ENCODE data around the gene TIMM9. TPM values are rescaled to one million over a fixed set of nuclear protein-coding genes. Genes with fewer than 3 reads are reported as not detected.

Gene TIMM9
- total and polyA plus RNA-seq, 8 donors, result 46.8 to 242 (median 70.7) TPM; not detected in 1

DNA sequence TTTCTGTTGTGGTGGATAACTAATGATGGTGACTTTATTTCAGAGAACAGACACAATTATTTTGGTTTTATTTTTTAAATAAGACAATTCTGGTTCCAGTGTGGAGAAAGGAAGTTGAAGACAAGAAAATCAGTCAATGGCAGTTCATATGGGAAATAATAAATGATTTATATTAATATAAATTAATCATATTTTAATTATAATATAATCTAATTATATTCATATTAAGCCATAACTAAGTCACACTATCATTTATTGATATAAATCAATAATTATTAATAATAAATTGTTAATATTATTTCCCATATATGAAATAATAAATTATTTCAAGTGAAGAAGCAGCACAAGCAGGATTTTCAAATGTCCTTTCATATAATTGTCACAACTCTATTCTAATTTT is 28.8 kb downstream of the TIMM9 start:
- no peak for DNase-seq
- Histone ChIP-seq H3K27me3 (no peaks in the 10 kb centered on the region), H3K4me1 (peaks cover 6 to 21% (median 14%) of the 10 kb centered on the region in 4 donors), H3K27ac (no peak overlapping the region), H3K36me3 (no peaks in the 10 kb centered on the region), H3K9me3 (no peaks in the 10 kb centered on the region), H3K4me3 (no peak overlapping the region)
- TF ChIP-seq EP300 (IDR thresholded peaks at IDR 0.05) (no peak), POLR2AphosphoS5 (IDR thresholded peaks at IDR 0.05) (no peak), POLR2A (IDR thresholded peaks at IDR 0.05) (no peak)
- TF ChIP-seq, protein P1, sequence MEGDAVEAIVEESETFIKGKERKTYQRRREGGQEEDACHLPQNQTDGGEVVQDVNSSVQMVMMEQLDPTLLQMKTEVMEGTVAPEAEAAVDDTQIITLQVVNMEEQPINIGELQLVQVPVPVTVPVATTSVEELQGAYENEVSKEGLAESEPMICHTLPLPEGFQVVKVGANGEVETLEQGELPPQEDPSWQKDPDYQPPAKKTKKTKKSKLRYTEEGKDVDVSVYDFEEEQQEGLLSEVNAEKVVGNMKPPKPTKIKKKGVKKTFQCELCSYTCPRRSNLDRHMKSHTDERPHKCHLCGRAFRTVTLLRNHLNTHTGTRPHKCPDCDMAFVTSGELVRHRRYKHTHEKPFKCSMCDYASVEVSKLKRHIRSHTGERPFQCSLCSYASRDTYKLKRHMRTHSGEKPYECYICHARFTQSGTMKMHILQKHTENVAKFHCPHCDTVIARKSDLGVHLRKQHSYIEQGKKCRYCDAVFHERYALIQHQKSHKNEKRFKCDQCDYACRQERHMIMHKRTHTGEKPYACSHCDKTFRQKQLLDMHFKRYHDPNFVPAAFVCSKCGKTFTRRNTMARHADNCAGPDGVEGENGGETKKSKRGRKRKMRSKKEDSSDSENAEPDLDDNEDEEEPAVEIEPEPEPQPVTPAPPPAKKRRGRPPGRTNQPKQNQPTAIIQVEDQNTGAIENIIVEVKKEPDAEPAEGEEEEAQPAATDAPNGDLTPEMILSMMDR (IDR thresholded peaks at IDR 0.05), result no peak
- intact Hi-C loops (cut with DNase I; ENCODE audit: low total_unique reads), result no loop called here

DNA sequence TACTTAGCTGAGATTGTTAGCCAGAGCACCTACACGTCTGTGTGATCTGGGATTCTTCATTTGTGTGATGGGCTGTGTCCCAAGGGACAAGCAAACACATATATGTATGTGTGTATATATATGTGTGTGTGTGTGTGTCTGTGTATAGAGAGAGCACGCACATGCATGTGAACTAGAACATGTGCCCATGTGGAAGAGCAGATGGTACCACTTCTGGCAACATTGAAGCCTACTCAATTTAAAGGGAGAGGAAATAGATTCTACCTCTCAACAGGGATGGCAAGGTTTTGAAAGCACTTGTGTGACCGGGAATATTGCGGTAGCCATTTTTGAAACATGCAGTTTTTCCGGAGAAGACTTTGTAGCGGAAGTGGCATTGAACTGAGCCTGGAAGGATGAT is 30.2 kb downstream of the TIMM9 start:
- no peak for DNase-seq
- intact Hi-C loops (cut with DNase I; ENCODE audit: low total_unique reads), result no loop called here
- no peaks in the 10 kb centered on the region for H3K27me3 ChIP-seq
- no peaks in the 10 kb centered on the region for H3K9me3 ChIP-seq
- H3K4me1 ChIP-seq, result peaks cover 6 to 21% (median 14%) of the 10 kb centered on the region in 4 donors
- TF ChIP-seq POLR2A (IDR thresholded peaks at IDR 0.05), result no peak
- TF ChIP-seq POLR2AphosphoS5 (IDR thresholded peaks at IDR 0.05), result no peak
- no peak for TF ChIP-seq EP300 (IDR thresholded peaks at IDR 0.05)
- TF ChIP-seq, protein P1 (IDR thresholded peaks at IDR 0.05), result no peak
- no peak overlapping the region for H3K4me3 ChIP-seq
- H3K27ac ChIP-seq, result no peak overlapping the region
- 93 to 95% (median 94%) methylated on average over 6 of the region's 6 CpGs for WGBS, 5 donors
- H3K36me3 ChIP-seq, result no peaks in the 10 kb centered on the region

DNA sequence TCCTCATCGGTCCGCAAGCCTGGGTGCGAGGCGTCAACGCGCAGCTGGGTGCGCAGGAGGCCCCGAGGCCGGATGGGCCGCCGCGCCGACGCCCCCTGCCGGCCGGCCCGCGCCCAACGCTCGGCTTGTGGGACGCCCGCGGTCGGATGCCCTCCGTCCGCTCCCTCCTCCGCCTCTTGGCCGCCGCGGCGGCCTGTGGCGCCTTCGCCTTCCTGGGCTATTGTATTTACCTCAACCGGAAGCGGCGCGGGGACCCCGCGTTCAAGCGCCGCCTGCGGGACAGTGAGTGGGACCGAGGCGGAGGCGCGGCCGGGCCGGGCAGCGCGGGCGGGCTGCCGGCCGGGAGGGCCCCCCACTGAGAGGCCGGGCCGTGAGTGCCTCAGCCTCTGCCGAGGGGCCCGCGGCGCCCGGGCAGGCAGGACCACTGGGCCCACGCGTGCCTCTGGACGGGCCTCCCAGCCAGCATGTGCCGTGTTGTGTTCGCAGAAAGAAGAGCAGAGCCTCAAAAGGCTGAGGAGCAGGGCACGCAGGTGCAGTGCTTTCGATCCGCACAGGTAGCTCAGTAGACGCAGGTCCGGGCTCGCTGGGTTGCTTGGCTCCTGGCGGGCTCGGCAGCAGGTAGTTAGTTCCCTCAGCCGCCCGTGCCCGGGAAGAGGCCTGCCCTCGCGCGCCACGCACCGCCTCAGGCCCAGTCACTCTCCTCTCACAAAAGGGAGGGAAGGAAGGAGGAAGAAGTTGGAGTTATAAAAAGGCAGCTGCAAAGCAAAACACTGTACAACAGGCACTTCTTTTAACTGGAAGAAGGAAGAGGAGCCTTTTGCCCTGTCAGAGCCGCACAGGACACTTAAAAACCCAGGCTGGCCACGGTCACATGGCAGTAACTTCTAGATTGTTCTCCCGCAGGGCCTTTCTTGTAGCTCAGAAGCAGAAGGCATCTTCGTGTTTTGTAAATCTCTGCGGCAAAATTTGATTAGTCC is 31.2 kb downstream of the TIMM9 start, which contains the start of gene TOMM20L:
Gene TOMM20L, plus strand, starts transcription at position 119 of the 977 bp plus-strand sequence. Its CDS starts 28 bp downstream, at position 147.
- 8 to 13% (median 9%) methylated on average over 47 to 86 of the region's 86 CpGs for WGBS, 5 donors
- TF ChIP-seq, protein P1 (IDR thresholded peaks at IDR 0.05), result peak in 4 of 7 experiments; percentile 58 to 94 (median 90)
- TF ChIP-seq POLR2A (IDR thresholded peaks at IDR 0.05), result no peak
- TF ChIP-seq POLR2AphosphoS5 (IDR thresholded peaks at IDR 0.05), result peak in 2 of 3 donors; percentile 2 to 20
- intact Hi-C loops (cut with DNase I; ENCODE audit: low total_unique reads), result no loop called here
- no peaks in the 10 kb centered on the region for H3K36me3 ChIP-seq
- H3K9me3 ChIP-seq, result no peaks in the 10 kb centered on the region
- no peaks in the 10 kb centered on the region for H3K27me3 ChIP-seq
- H3K4me1 ChIP-seq, result peaks cover 6 to 21% (median 14%) of the 10 kb centered on the region in 4 donors
- H3K4me3 ChIP-seq, result peak within 1 kb of the TSS; percentile 54 to 66 (median 64)
- peak; percentile 79 to 92 for DNase-seq
- H3K27ac ChIP-seq, result peak within 1 kb of the TSS; percentile 80 to 90 (median 83)

DNA sequence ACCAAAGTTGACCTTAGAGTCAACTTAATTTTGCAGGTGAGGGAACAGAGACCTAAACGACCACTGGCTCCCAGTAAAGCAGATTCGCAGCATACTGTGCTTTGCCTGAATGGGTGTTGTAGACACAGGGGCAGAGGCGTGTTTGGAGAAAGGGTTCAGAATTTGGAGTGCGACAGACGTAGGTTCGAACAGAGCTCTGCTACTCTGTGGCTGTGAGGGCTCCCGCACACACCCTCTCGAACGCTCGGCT is 31.8 kb downstream of the TIMM9 start:
- H3K27me3 ChIP-seq, result no peaks in the 10 kb centered on the region
- H3K27ac ChIP-seq, result peak overlapping the region; percentile 80 to 90 (median 83)
- TF ChIP-seq POLR2A (IDR thresholded peaks at IDR 0.05), result no peak
- TF ChIP-seq POLR2AphosphoS5 (IDR thresholded peaks at IDR 0.05), result no peak
- no peak for TF ChIP-seq EP300 (IDR thresholded peaks at IDR 0.05)
- TF ChIP-seq, protein P1 (IDR thresholded peaks at IDR 0.05), result no peak
- H3K9me3 ChIP-seq, result no peaks in the 10 kb centered on the region
- no peaks in the 10 kb centered on the region for H3K36me3 ChIP-seq
- peaks cover 6 to 21% (median 14%) of the 10 kb centered on the region in 4 donors for H3K4me1 ChIP-seq
- intact Hi-C loops (cut with DNase I; ENCODE audit: low total_unique reads), result no loop called here
- DNase-seq, result no peak
- 7 to 20% (median 11%) methylated on average over 4 to 10 of the region's 10 CpGs for WGBS, 5 donors
- H3K4me3 ChIP-seq, result peak overlapping the region; percentile 54 to 66 (median 64)
